C4-2B (cell line): ENCODE results near the gene GRIK2.

Experiments used
- CTCF ChIP-seq: fragments of 450-650 bp; conservative IDR thresholded peaks from 2 replicates; pipeline ENCODE4 v1.5.1; 2017; ENCODE audit warnings: mild to moderate bottlenecking
- ZFX ChIP-seq: fragments of 450-650 bp; IDR thresholded peaks from 2 replicates; pipeline ENCODE4 v1.6.1; 2017

GRCh38 chr6:101921829-101922450 is 528.4 kb downstream of the GRIK2 start:
- no peak for TF ChIP-seq CTCF
- no peak for TF ChIP-seq ZFX
